AML-193 (cell line): ENCODE results near the gene CCDC183.
"Not testable (repeated sequence)": the region's sequence is repeated elsewhere in the genome, so short reads cannot be mapped to it uniquely, and the experiment has no call there.

ENCODE experiments used
- DNase-seq, 2 experiments: peaks; one replicate each; lab custom pipeline; 2025; lab: John Stamatoyannopoulos, UW

CCDC183 gene

GRCh38 chr9:136760834-136761544 is 35.1 kb upstream of the CCDC183 start:
- DNase-seq, result peak; percentile 43 to 73

GRCh38 chr9:136761545-136761981 is 34.6 kb upstream of the CCDC183 start:
- no peak for DNase-seq

- DNase-seq, result no peak
These were observed 33.9 kb upstream of the CCDC183 start for GRCh38 chr9:136762221-136762691.

- DNase-seq, result no peak
These were observed 33.1 kb upstream of the CCDC183 start for GRCh38 chr9:136762915-136763648.

GRCh38 chr9:136763649-136764035 is 32.5 kb upstream of the CCDC183 start:
- no peak for DNase-seq

- no peak for DNase-seq
These were observed 31.7 kb upstream of the CCDC183 start, which contains the start of gene LCN15 for GRCh38 chr9:136764301-136764891. TSS of gene LCN15 (minus strand) at chr9:136764518. CDS start at chr9:136764488, 30 bp downstream.

GRCh38 chr9:136765041-136765440 is 31.1 kb upstream of the CCDC183 start:
- no peak for DNase-seq

GRCh38 chr9:136765745-136766409 is 30.3 kb upstream of the CCDC183 start:
- not testable (repeated sequence) for DNase-seq

GRCh38 chr9:136766410-136767120 is 29.6 kb upstream of the CCDC183 start:
- peak; percentile 13 to 22 for DNase-seq

- DNase-seq, result no peak
These were observed 26.4 kb upstream of the CCDC183 start for GRCh38 chr9:136769710-136770191.

- DNase-seq, result no peak
These were observed 24.2 kb upstream of the CCDC183 start for GRCh38 chr9:136771907-136772415.

GRCh38 chr9:136773386-136774044 is 22.6 kb upstream of the CCDC183 start:
- DNase-seq, result peak; percentile 1 to 5

- DNase-seq, result no peak
These were observed 21.6 kb upstream of the CCDC183 start for GRCh38 chr9:136774416-136775045.

GRCh38 chr9:136775191-136775590 is 20.9 kb upstream of the CCDC183 start:
- DNase-seq, result no peak

GRCh38 chr9:136776947-136777346 is 19.2 kb upstream of the CCDC183 start:
- no peak for DNase-seq

GRCh38 chr9:136777359-136777758 is 18.8 kb upstream of the CCDC183 start:
- no peak for DNase-seq

- DNase-seq, result no peak
These were observed 16.3 kb upstream of the CCDC183 start for GRCh38 chr9:136779808-136780207.

GRCh38 chr9:136782452-136782851 is 13.7 kb upstream of the CCDC183 start:
- DNase-seq, result no peak

GRCh38 chr9:136784249-136784996 is 11.7 kb upstream of the CCDC183 start:
- DNase-seq, result peak; percentile 13 to 18
